ENCODE results near the gene ARID3C.

GRCh38 chr9:34636791-34637355, 8.0 kb upstream of the ARID3C start:
- TF ChIP-seq CTCF (IDR thresholded peaks at IDR 0.05; ENCODE audit: control extremely low read depth in 1 of 3, insufficient read depth in 1 of 3, low read depth in 1 of 3, low read length in 3 of 3) (no peak), BCL11A (IDR thresholded peaks at IDR 0.05; ENCODE audit: low read depth in 2 of 2, low read length in 2 of 2) (no peak), POLR2AphosphoS5 (IDR thresholded peaks at IDR 0.05; ENCODE audit: low read depth, low read length) (no peak), POLR2A (IDR thresholded peaks at IDR 0.05; ENCODE audit: control extremely low read depth in 1 of 2, low read depth in 2 of 2, low read length in 2 of 2) (no peak), SIN3A (conservative IDR thresholded peaks at IDR 0.05 in 1 of 2, IDR thresholded peaks at IDR 0.05 in 1 of 2; ENCODE audit: low read depth in 1 of 2, low read length in 2 of 2) (no peak), SUZ12 (IDR thresholded peaks at IDR 0.05; ENCODE audit: low read length) (no peak), RAD21 (IDR thresholded peaks at IDR 0.05 in 1 of 2, conservative IDR thresholded peaks at IDR 0.05 in 1 of 2; ENCODE audit: low read depth in 2 of 2, low read length in 2 of 2) (no peak), YY1 (IDR thresholded peaks at IDR 0.05; ENCODE audit: low read depth, low read length) (no peak), TEAD4 (IDR thresholded peaks at IDR 0.05; ENCODE audit: low read depth, low read length) (no peak), EP300 (IDR thresholded peaks at IDR 0.05; ENCODE audit: borderline replicate concordance in 1 of 2, low read depth in 2 of 2, low read length in 2 of 2) (no peak), MAFK (IDR thresholded peaks at IDR 0.05; ENCODE audit: low read depth, low read length) (no peak), TAF1 (IDR thresholded peaks at IDR 0.05; ENCODE audit: low read depth, low read length) (no peak), HDAC6 (IDR thresholded peaks at IDR 0.05; ENCODE audit: low read depth, low read length) (no peak)
- TF ChIP-seq, protein P1, sequence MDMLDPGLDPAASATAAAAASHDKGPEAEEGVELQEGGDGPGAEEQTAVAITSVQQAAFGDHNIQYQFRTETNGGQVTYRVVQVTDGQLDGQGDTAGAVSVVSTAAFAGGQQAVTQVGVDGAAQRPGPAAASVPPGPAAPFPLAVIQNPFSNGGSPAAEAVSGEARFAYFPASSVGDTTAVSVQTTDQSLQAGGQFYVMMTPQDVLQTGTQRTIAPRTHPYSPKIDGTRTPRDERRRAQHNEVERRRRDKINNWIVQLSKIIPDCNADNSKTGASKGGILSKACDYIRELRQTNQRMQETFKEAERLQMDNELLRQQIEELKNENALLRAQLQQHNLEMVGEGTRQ (IDR thresholded peaks at IDR 0.05; ENCODE audit: low read length): no peak
